Nucleus accumbens (tissue), 56 donors: ENCODE results near the gene KCMF1.

Experiments
- DNase-seq, 56 donors: peaks; one replicate each; lab custom pipeline; 2025; lab: John Stamatoyannopoulos, UW

The KCMF1 gene

DNA sequence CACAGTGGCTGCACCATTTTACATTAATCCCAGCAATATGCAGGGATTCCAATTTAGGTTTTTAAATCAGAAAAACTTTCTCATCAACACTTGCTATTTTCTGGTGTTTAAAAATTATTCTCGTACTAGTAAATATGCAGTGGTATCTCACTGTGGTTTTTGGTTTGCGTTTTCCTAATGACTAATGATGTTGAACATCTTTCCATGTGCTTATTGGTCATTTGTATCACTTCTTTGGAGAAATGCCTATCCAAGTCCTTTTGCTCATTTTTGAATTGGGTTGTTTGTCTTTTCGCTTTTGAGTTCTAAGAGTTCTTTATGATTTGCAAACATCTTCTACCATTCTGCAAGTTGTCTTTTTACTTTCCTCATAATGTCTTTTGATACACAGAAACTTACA lies 100.1 kb downstream of the KCMF1 start:
- no peak for DNase-seq

DNA sequence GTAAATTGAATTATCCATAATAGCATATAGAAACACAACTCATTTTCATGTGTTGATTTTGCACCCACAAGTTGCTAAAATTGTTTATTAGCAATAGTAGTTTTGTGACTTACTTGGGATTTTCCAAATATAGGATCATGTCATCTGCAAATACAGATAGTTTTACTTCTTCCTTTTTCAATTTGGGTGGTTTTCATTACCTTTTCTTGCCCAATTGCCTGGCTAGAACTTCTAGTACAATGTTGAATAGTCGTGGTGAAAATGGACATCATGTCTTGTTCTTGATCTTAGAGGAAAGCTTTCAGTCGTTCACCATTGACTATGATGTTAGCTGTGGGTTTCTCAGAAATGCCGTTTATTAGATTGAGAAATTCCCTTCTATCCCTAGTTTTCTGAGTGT lies 102.1 kb downstream of the KCMF1 start:
- DNase-seq = no peak

DNA sequence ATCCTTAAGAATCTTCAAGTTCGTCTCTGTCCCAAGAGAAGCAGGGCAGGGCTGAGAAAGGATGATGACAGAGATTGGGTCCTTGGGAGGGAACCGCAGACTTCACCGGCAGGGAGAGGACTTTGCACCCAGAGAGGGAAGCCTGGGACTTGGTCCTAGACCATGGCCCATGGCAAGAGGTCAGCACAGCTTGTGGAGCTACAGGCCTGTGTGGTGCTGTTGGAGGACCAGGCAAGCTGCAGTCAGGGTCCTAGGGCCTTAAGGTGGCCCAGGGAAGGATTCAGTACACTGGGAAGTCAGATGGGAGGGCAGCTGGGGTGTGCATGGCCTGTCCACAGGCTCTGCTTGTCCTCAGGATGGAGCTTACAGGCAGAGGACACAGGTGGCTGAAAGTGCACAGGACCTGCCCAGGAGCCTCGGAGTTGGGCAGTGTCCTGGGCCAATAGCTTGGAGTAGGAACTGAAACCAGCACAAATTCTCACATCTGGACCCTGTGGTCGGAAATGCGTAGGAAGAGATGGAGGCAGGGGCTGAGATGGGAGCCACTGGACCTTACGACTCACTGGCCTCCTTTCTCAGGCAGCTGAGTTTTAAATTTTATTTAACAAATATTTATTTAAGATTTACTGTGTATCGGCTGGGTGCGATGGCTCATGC lies 105.8 kb downstream of the KCMF1 start:
- DNase-seq = no peak

DNA sequence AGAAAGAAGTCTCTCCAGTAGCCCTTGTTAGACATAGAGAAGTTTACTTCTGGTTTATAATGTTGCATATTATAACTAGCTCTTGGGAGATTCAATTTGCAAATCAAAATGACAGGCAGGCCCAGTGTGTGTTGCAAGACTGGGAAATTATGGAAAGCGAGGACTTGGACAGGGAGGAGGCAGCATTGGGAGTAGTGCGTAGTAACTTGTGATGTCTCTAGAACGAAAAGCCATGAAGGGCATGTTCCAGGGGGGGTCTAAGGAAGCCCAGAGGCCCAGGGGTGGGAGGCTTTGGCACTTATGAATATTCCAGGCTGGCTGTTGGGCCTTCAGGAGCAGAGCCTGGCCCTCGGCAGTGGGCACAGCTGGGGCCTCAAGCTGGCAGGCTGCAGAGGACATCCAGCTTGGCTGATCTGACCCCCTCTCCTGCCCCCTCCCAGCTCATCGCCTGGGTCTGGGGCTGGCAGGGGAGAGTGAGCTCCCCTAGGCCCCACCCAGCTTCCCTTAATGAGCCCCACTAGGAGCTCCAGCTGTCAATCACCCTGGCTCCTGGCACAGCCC lies 107.0 kb downstream of the KCMF1 start:
- DNase-seq = no peak

DNA sequence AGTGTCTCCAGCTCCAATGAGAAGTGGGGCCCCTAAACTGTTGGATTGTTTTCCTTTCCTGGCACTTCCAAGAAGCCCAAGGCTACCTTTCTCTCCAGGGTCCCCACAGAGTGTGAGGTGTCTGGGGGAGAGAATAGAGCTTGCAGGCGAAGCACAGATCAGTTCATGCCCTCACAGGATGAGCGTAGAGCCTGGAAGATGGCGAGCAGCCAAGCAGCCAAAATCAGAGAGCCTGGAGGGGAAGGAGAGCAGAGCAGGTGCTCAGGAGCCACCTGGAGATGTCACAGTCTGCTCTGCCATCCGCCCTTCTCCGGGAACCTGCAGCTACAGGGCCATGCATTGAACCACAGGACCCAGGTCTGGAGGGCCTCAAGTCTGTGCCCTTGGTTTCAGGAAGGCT lies 107.6 kb downstream of the KCMF1 start:
- DNase-seq = no peak

DNA sequence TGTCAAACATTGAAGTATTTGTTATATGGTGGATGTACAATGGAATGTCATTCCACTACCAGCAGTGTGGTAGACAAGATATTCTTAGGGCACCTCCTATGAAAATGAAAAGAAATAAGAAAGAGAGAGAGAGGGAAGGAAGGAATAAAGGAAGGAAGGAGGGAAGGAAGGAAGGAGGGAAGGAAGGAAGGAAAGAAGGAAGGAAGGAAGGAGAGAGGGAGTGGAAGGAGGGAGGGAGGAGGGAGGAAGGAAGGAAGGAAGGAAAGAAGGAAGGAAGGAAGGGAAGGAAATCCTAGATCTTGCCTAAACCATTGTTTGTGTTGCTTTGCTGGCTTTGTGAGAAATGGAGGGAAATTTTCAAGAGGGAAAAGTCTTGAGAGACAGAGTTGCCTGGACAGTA lies 112.1 kb downstream of the KCMF1 start:
- DNase-seq = no peak

DNA sequence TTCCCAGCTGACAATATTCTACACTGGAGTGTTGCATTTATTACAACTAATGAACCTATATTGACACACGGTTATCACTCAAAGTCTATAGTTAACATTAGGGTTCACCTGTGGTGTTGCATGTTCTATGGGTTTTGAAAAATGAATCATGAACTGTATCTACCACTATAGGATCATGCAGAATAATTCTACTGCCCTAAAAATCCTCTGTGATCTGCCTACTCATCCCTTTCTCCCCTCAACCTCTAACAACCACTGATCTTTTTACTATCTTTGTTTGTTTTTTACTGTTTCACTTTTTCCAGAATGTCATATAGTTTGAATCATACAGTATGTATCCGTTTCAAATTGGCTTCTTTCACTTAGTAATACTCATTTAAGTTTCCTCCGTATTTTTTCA lies 114.6 kb downstream of the KCMF1 start:
- DNase-seq = no peak

DNA sequence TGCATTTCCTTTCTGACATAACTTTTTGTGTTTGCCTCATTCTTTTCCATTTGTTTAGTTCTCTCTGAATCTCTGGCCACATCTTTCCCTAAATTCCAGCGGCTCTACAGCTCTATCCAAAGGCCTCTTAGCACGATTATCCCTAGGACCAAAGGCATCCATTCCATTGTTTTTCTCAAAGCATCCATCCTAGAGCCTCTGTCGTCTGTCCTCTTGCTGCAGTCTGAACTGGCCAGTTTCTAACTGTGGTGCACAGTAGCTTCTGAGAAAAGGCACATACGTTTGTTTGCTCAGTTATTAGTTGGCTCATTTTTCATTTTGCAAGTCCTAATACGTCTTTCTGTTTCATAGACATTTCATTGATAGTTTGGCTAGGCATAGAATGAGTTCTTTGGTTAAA lies 116.6 kb downstream of the KCMF1 start:
- DNase-seq = no peak

DNA sequence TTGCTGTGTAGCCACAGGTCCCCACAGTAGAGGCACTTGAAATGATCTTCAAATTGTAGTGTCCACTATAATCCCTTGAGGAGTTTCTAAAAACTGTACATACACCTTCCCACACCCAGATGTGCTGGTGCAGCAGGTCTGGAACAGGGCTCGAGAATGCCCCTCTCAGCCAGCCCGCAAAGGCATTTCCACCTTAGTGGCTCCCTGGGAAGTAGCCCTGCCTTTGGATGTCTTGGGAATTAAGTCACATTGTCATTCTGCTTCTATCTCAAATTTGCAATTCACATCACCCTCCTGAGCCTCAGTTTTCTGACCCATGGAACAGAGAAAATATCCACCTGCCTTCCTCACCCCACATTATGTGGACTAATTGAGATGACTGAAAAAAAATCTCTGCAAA lies 118.0 kb downstream of the KCMF1 start:
- DNase-seq = no peak

DNA sequence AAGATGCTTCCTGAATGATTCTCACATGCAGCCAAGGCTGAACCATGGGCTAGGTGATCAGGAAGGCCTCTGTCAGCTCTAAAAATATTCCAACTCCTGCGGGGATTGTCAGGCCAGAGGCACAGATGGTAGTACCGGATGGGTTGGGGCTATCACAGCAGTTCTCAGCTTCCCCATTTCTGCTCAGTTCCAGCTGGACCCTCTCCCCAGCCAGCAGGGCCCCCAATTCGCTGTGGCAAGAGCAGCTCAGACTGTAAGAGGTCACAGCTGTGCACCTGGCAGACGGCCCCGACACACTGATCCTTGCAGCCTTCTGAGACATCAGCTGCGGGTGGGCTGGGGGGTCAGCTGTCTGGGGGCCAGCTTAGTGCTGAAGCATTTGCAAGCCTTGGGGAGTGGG lies 118.6 kb downstream of the KCMF1 start:
- peak in 1 of 56 donors; percentile 0 for DNase-seq

DNA sequence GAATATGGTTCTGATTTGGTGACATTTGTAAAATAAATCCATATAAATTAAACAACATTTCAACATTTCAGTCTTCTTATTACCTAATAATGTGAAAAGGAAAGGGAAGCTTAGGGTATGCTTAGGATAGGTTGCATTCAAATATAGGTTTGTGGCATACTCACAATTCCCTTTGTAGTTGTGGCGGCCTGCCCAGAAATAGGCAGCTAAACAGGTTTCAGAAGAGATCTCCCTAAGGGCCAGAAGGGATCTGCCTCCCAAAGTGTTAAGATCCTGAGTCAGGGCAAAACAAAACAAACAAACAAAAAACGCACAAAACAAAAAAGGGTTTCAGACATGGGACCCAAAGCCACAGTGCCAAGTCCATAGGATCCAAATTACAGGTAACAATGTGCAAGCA lies 120.9 kb downstream of the KCMF1 start:
- no peak for DNase-seq

DNA sequence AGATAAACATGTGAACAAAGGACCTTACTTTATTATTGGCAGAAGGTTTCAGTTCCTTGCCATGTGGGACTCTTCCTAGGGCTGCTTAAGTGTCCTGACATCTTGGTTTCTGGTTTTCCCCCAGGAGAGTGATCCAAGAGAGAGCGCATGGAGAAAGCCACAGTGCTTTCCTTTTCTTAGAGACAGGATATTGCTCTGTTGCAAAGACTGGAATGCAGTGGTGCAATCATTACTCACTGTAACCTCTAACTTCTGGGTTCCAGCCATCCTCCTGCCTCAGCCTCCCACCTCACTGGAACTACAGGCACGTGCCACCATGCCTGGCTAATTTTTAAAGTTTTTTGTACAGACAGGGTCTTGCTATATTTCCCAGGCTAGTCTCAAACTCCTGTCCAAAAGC lies 124.1 kb downstream of the KCMF1 start:
- DNase-seq = no peak

DNA sequence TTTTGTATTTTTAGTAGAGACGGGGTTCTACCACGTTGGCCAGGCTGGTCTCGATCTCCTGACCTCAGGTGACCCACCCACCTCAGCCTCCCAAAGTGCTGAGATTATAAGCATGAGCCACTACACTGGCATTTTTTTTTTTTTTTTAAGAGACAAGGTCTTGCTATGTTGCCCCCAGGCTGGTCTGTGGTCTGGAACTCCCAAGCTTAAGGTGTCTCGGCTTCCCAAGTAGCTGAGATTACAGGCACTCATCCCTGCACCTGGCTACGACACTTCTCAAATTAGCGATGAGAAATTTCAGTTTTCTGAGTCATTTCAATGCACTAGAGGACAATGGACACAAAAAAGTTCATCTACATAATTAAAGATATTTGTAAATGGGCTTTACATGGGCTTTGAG lies 125.7 kb downstream of the KCMF1 start:
- DNase-seq = no peak

DNA sequence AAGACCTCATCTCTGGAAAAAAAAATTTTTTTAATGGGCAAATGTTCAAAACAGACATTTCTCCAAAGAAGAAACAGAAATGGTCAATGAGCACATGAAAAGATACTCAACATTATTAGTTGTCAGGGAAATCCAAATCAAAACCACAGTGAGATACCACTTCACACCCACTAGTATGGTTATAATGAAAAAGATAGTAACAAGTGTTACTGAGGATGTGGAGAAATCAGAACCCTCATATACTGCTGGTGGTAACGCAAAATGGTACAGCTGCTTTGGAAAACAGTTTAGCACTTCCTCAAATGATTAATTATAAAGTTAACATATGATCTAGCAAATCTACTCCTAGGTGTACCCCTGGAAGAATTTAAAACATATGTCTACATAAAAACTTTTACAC lies 133.3 kb downstream of the KCMF1 start:
- no peak for DNase-seq

DNA sequence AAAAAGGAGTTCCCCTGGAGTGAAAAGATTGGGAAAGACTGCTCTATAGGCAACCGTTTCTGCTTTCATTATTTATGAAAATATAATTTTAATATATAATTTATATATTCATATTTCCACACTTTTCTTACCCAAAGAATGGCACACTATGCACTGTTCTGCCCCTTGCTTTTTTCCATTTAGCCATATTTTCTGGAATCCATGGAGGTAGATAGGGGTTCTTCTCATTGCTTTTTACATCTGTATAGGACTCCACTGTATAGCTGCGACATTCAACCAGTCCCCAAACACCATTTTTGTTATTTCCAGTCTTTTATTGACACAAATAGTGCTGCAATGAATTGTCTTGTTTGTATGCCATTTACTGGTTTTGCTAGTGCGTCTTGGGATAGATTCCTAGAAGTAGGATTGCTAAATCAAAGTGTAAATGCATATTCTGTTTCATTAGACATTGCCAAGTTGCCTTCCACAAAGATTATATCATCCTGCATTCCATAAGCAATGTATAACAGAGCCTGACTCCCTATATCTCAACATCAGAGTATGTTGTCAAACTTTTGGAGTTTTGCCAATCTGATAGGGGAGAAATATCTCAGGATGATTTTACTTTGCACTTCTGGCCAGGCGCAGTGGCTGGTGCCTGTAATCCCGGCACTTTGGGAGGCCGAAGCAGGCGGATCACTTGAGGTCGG lies 135.7 kb downstream of the KCMF1 start:
- no peak for DNase-seq
